GM18498 (cell line): ENCODE data around the gene FNDC3A.
"Not testable (repeated sequence)": the region's sequence is repeated elsewhere in the genome, so short reads cannot be mapped to it uniquely, and the experiment has no call there.

Experiments
- ATAC-seq: cut with Tn5 transposase; IDR thresholded peaks from one replicate; pipeline ENCODE4 v1.9.1; 2021; ENCODE audit warnings: mild to moderate bottlenecking, moderate library complexity; ENCODE audit not compliant: unreplicated experiment

FNDC3A gene

DNA sequence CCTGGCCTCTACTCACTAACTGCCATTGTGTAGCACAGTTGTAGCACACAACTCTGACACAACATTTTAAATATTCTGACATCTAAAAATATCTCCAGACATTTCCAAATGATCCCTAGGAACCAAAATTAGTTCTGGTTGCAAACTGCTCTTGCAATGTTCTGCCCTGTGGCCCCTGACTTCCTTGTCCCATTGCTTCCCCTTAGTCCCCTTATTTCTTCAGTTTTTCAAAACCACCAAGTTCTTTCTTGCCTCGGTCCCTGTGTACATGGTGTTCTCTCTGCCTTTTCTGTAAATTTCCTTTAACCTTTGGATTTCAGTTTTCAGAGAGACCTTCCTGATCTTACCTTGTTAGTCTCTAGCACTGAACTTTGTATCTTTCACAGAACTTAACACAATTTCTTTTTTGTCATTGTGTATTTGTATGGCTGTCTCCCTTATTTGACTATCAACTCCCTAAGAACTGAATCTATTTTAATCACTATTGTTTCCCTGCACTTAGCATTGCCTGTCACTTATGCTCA is 156.8 kb downstream of the FNDC3A start:
- no peak for ATAC-seq

DNA sequence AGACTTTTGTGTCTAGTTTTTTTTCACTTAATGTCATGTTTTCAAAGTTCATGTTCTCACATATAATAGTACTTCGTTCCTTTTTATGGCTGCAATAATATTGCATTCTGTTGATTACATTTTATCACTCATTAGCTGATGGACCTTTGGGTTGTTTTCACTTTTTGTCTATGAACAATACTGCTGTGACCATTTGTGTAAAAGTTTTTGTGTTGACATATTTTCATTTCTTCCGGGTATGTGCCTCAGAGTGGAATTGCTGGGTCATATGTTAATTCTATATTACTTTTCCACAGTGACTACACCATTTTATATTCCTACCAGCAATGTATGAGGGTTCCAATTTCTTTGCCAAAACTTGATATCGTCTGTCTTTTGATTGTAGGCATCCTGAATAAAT is 158.6 kb downstream of the FNDC3A start:
- no peak for ATAC-seq

DNA sequence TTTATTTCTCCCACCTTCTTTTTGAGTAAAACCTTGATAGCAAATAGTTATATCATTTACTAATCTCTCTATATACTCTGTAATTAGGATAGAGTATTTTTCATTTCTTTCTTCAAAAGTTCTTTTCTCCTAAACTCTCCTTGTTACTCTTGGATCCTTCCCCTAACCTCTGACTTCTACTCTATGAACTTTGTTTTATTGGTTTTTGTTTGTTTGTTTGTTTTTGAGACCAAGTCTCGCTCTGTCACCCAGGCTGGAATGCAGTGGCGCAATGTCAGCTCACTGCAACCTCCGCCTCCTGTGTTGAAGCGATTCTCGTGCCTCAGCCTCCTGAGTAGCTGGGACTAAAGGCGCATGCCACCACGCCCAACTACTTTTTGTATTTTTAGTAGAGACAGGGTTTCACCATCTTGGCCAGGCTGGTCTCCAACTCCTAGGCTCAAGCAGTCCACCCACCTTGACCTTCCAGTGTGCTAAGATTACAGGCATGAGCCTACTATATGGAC is 161.5 kb downstream of the FNDC3A start:
- not testable (repeated sequence) for ATAC-seq

DNA sequence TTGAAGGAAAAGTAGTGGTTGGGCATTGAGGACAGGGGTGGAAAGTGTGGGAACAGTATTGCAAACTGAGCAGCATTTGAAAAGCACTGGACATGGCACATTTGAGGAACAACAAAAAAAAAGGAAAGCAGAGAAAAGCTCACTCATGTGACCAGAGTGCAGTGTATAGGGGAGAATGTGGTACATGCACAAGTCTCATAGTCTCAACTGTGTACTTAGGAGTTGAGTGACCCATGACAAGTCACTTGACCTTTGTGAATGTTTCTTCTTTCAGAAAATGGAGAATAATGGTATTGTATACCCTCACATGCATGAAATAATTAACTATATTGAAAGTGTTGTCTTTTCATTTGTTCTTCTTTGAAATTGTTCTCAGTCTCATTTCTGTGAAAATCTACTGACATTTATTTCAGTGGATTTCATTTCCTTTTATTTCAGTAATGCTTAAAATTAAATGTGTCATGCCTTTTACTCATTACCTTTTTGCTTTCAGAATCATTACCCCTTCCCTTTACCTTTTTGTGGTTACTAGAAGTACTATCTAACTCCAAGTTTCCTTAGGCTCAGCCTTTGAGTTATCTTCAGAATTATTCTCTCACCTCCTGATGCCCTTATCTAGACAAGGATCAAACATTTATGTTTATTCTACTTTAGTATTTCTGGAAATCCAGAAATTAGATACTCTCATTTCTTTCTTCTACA is 165.3 kb downstream of the FNDC3A start:
- no peak for ATAC-seq

DNA sequence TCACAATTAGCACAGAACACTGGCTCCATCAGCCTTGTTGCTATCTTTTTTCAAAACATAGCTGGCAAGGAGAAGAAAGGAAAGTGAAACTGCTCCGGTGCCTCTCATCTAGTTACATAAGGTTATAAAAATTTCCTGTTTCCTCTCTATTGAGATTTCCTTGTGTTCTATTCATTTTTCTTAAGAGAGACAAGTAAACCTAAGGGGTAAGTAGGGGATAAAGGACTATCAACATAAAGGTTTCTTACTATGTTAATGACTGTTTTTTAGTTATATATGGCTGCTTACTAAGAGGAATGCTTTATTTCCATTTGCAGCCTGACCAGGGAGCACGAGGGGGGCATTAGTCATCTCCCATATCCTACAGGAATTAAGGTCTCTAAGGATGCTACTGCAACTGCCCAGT is 171.2 kb downstream of the FNDC3A start:
- ATAC-seq = no peak

DNA sequence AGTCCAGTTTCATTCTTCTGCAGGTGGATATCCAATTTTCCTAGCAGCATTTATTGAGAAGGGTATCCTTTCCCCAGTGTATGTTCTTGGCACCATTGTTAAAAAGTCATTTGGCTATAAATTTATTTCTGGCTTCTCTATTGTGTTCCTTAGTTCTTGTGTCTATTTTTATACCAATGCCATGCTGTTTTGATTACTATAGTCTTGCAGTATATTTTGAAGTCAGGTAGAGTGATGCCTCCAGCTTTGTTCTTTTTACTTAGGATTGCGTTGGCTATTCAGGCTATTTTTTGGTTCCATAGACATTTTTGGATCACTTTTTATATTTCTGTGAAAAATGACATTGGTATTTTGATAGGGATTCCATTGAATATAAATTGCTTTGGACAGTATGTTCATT is 172.7 kb downstream of the FNDC3A start:
- ATAC-seq = no peak

DNA sequence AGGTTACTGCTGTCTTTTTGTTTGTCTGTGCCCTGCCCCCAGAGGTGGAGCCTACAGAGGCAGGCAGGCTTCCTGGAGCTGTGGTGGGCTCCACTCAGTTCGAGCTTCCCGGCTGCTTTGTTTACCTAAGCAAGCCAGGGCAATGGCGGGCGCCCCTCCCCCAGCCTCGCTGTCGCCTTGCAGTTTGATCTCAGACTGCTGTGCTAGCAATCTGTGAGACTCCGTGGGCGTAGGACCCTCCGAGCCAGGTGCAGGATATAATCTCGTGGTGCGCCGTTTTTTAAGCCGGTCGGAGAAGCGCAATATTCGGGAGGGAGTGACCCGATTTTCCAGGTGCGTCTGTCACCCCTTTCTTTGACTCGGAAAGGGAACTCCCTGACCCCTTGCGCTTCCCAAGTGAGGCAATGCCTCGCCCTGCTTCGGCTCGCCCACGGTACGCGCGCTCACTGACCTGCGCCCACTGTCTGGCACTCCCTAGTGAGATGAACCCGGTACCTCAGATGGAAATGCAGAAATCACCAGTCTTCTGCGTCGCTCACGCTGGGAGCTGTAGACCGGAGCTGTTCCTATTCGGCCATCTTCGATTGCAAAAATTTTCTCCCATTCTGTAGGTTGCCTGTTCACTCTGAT is 182.4 kb downstream of the FNDC3A start:
- ATAC-seq = not testable (repeated sequence)

DNA sequence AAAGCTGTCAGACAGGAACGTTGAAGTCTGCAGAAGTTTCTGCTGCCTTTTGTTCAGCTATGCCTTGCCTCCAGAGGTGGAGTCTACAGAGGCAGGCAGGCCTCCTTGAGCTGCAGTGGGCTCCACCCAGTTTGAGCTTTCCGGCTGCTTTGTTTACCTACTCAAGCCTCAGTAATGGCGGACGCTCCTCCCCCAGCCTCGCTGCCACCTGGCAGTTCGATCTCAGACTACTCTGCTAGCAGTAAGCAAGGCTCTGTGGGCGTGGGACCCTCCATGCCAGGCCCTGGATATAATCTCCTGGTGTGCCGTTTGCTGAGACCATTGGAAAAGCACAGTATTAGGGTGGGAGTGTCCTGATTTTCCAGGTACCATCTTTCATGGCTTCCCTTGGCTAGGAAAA is 187.4 kb downstream of the FNDC3A start:
- not testable (repeated sequence) for ATAC-seq

DNA sequence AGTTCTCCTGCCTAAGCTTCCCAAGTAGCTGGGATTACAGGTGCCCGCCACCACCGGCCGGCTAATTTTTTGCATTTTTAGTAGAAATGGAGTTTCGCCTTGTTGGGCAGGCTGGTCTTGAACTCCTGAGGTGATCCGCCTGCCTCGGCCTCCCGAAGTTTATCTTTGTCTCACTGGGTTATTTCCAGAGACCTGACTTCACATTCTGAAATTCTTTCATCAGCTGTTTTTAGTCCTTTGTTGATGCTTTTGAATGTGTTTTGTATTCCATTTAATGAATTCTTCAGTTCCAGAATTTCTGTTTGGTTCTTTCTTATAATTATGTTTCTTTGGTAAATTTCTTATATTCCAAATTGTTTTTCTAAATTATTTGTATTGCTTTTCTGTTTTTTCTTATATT is 189.0 kb downstream of the FNDC3A start:
- no peak for ATAC-seq

DNA sequence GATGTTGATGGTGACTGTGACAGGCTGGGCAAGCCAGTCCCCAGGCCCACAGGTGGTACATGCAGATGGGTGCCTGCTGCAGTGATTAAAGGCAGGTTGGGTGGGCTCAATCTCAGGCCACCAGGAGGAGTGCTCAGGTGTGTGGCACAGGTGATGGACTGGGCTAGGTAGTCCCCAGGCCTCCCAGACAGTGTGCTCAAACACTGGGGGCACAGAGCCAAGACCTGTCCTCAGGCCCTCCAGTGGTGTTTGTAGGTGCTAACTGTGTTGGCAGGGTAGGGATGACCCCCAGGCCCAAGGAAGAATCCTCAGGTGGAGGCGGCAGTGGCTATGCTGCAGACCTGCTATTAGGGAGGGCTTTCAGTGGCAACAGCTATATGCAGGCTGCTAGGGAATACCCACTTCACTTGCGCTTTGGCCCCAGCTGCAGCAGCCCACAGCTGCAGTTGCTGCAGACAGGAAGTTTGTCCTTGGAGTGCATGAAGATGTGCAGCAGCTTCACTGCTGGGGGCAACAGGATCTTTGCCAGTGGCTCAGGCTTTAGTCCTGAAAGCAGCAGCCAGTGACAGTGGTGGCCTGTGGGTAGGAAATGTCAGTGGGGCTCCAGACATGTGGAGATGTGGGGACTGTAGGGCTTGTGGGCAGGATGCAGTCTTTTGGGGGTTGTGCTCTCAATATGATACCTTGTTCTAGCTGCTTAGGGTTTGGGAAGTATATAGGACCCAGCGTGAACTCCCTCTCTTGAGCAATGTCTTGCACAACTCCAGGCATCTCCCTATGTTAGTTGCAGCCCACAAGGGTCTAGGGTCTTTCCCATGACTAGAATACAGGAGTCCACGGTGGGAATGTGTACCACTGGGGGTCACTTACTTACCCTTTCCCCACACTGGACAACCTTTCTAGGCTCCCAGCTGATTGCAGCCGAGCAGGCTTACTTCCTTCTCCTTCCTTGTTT is 190.4 kb downstream of the FNDC3A start:
- no peak for ATAC-seq

DNA sequence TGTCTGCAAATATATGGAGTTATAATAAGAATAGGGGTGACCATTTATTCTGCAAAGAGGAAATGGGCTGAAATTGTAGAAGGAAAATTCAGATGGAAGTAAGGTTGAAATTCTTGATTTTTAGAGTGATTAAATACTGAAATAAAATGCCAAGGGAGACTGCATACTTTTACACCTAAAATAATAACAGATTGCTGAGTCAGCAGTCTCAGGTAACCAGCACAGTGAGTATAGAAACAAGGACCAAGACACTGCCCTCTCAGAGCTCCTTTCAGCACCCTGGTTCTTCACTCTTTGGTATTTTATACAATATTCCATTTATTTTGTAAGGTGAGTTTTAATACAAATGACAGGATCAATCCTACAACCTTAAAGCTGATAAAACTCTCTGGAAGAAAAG is 195.6 kb downstream of the FNDC3A start:
- no peak for ATAC-seq

DNA sequence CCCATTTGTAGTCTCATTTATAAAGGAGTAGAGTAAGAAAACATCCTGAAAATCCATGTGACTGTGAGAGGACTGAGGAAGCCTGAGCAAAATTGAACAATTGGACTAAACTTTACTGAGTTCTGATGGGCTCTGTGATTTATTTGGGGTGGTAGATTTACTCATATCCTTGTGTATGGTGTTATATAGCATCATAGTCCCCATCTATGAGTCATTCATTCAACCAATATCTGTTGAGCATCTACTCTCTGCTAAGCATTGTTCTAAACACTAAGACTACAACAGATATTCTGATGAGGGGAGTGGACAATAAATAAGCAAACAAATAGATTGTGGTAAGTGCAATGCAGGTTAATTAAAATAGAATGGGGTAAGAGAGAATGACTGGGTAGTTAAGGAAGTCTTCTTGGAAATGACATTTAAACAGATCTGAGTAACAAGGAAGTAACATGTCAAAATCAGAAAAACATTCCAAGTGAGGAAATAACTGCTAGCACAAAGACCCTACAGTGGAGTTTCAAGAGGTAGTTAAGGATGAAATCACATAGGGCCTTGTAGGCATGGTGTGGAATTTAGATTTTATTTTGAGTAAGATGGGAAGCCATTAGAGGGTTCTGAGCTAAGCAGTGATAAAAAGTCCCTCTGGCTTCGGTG is 208.1 kb downstream of the FNDC3A start:
- no peak for ATAC-seq

DNA sequence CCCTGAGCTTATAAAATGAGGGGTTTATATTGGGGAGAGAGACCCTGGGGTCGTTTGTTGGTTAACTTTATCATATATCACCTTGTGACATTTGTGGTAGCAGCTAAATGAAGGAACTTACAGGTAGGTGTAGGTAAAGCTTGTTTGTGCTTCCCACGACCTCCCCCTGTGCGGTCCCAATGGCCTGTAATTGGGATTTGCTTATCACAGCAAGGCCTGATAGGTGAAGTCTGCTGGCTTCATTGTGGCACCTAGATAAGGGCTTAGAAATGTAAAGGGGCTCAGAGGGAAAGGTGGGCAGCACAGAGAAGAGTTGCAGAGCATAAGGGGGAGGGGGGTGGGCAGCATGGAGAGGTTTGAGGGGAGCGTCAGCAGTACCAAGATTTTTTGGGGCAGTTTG is 208.9 kb downstream of the FNDC3A start:
- ATAC-seq = no peak

DNA sequence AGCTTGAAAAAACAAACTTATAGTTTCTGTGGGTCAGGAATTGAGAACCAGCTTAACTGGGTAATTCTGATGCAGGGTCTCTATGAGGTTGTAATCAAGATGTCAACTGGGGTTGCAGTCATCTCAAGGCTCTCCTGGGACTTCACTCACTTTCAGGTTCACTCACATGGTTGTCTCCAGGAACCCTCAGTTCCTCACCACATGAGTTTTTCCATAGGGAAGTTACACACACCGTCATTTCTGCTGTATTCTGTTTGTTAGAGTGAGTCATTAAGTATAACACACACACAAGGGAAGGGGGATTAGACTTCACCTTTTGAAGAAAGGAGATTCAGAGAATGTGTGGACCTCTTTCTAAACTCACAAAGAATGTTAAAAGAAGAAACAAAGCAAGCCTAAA is 209.6 kb downstream of the FNDC3A start:
- ATAC-seq = no peak

DNA sequence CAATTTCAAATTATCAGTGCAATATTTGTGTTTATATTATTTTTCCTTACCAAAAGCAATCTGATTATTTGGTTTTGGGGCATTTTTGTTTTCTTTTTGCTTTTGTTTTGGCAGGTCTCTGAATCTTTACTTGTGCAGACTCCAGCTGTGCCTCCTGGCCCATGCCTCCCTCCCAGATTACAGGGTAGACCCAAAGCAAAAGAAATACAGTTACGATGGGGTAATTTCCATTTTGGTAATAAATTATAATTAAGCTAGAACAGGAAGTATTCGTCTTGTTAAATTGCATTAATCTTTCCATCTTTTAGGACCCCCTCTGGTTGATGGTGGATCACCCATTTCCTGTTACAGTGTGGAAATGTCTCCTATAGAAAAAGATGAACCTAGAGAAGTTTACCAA is 215.2 kb downstream of the FNDC3A start:
- ATAC-seq = no peak

DNA sequence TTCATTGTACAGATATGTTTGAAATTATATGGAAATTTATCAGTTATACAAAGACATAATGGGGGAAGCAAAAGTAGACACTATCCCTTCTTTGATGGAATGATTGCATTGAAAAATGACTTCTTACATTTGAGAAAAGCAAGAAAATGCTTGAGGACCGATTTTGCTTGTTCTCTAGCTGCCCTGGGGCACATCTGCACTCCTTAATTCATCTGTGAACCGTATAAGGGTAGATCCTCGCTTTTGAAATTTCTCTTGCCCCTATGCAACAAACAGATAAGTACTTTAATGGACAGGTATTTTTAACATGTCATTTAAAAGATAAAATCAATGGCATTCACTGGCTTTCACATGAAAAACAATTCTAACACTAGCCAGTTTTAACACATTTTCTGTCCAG is 230.9 kb downstream of the FNDC3A start:
- no peak for ATAC-seq

DNA sequence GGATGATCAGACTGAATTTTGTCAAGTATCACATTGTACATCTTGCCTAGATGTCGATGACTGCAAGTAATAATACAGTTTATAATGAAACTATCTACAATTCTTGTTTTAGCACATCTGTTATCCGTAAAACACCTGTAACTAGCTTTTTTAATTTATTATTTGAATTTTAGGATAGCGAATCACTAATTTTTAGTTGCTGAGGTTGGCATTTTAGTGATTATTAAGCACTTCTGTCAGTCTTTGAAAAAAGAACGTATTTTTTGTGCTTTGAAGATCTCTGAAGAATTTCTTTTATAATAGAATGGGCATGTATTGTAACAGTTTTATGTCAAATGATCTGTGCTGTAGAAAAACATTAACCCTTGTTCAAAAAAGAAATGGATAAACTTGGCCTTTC is 232.9 kb downstream of the FNDC3A start:
- no peak for ATAC-seq

DNA sequence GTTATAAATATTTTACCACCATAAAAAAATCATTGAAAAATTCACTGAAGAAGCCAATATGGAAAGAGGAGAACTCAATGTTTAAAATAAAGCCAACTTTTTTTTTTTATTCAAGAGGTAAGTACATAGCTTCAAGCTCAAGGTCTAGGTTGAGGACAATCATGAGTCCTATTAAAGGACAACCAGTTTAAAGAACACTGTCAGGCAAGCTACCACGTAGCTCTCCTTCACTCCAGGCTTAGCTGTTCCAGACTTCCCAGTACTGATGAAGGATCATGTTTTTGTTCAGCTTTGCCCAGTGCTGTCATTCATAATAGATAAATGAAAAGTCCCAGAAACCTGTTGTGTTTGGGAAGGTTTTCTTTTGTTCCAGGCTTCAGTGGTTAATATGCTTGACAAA is 234.4 kb downstream of the FNDC3A start:
- no peak for ATAC-seq

DNA sequence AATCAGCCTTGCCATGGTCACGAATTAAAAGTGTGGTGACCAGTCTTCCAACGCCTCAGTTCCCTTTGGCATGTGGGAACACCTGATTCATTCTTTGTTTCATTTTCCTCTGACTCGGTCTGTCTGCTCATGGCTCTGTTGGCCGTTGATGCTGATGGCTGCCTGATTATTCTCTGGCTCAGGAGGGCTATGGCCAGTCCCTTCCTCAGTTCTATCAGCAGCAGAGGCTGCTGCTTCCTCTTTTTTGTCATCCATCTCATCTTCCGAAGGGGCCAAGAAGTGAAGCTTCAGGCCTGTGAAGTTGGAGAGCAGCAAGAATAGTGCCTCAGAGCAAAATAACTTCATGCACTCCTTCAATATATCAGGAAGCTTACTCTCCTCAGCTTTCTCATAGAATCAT is 235.0 kb downstream of the FNDC3A start:
- no peak for ATAC-seq

DNA sequence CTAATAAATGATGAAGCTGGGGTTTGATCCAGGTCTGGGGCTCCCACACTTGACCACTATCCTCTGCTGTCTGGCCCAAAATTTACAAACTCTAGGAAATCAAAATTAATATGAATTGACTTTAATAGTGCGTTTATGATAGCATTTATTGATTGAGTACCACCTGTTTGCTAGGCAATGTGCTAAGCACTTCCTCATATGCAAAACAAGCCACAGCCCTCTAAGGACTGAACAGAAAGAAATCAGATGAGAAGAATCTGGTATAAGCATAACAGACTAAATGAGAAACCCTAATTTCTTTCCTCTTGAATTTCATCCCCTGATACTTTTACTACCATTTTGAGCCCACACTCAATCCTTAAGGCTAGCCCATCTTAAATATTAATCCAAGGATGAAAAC is 237.8 kb downstream of the FNDC3A start:
- no peak for ATAC-seq
